HG03521 (cell line): ENCODE results near the gene AADACL4.
"Not testable (repeated sequence)": the region's sequence is repeated elsewhere in the genome, so short reads cannot be mapped to it uniquely, and the experiment has no call there.

Experiments
- ATAC-seq: cut with Tn5 transposase; IDR thresholded peaks from one replicate; pipeline ENCODE4 v1.9.1; 2021; ENCODE audit warnings: mild to moderate bottlenecking, moderate library complexity; ENCODE audit not compliant: unreplicated experiment

Gene AADACL4

GRCh38 chr1:12709091-12709491, 65.2 kb downstream of the AADACL4 start:
- no peak for ATAC-seq

GRCh38 chr1:12709696-12710095, 65.8 kb downstream of the AADACL4 start:
- ATAC-seq: no peak

GRCh38 chr1:12711536-12711935, 67.7 kb downstream of the AADACL4 start:
- ATAC-seq: no peak

GRCh38 chr1:12712076-12712475, 68.2 kb downstream of the AADACL4 start:
- no peak for ATAC-seq

GRCh38 chr1:12712929-12713328, 69.0 kb downstream of the AADACL4 start:
- ATAC-seq: no peak

- not testable (repeated sequence) for ATAC-seq
These were observed 69.8 kb downstream of the AADACL4 start for GRCh38 chr1:12713651-12714050.

- no peak for ATAC-seq
These were observed 71.0 kb downstream of the AADACL4 start for GRCh38 chr1:12714710-12715475.

- no peak for ATAC-seq
These were observed 72.1 kb downstream of the AADACL4 start, which contains the start of gene AADACL3 for GRCh38 chr1:12715896-12716437. TSS of gene AADACL3 (plus strand) at chr1:12716110. CDS start at chr1:12716177, 67 bp downstream.
